ENCODE results near the gene ACTRT2. TPM values are rescaled to one million over a fixed set of nuclear protein-coding genes. Genes with fewer than 3 reads are reported as not detected.

The ACTRT2 gene
- total RNA-seq, 1 donor from 2014 or later: not detected

DNA sequence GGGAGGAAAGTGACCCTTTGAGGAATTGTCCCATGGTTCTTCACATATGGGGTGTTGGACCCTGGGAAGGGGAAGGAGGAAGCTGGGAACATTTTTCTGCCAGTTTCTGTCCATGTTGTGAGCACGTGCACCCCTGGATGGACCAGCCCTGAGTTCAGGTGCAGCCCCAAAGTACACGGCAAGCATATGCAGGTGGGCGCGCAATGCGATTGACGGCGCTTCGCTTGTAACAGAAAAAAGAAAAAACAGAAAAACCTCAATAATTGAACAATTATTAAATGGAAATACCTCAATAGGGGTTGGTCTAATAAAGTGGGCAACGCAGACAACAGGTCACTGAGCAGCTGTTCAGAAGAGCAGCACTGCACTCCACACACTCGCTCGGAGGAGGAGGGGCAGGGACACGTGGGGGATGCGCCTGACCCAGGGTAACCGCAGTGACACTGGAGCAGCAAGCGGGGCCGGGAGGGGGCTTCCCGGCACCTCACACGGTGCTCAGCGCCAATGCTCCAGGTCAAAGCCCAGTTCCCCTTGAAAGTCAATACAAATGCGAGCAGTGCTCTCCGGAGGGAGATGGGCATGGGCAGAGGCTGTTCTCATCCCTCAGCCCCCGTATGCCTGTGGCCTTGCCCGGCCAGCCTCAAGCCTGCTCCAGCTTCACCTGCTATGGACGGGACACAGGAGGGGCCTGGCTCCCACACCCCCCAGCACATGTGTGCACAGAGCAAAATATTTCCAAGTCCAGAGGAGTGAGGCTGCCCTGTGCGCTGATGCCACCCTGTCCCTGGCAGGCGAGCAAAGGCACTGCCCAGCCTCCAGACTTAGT is 6.6 kb upstream of the ACTRT2 start:
- Mint-ChIP-seq H3K4me3 (ENCODE audit: unreplicated experiment) (no peak overlapping the region), H3K9me3 (ENCODE audit: unreplicated experiment) (peaks cover 2% of the 10 kb centered on the region), H3K27ac (ENCODE audit: unreplicated experiment) (no peak overlapping the region), H3K36me3 (ENCODE audit: unreplicated experiment) (peaks cover 9% of the 10 kb centered on the region), H3K4me1 (ENCODE audit: low read depth, unreplicated experiment) (no peaks in the 10 kb centered on the region), H3K27me3 (ENCODE audit: unreplicated experiment) (peaks cover 4% of the 10 kb centered on the region)
- TF ChIP-seq, protein P1, sequence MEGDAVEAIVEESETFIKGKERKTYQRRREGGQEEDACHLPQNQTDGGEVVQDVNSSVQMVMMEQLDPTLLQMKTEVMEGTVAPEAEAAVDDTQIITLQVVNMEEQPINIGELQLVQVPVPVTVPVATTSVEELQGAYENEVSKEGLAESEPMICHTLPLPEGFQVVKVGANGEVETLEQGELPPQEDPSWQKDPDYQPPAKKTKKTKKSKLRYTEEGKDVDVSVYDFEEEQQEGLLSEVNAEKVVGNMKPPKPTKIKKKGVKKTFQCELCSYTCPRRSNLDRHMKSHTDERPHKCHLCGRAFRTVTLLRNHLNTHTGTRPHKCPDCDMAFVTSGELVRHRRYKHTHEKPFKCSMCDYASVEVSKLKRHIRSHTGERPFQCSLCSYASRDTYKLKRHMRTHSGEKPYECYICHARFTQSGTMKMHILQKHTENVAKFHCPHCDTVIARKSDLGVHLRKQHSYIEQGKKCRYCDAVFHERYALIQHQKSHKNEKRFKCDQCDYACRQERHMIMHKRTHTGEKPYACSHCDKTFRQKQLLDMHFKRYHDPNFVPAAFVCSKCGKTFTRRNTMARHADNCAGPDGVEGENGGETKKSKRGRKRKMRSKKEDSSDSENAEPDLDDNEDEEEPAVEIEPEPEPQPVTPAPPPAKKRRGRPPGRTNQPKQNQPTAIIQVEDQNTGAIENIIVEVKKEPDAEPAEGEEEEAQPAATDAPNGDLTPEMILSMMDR (IDR thresholded peaks at IDR 0.05; ENCODE audit: partially characterized antibody, unreplicated experiment): no peak
- DNase-seq: no peak

DNA sequence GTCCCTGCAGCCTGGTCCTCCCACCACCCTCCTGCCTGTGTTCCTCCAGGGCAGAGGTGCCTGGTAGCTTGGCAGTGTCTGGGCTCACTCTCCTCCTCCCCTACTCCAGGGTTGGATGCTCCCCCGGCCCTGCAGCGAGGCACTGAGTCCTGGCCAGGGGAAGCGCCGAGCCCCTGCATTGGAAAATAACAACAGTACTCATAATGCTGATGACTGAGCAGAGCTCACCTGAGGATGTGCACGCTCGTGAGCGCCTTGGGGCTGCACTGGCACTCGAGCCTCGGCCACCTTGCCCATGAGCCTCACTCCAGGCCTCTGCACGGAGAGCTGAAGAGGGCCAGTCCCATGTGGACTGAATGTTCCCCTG is 6.0 kb upstream of the ACTRT2 start:
- Mint-ChIP-seq H3K27ac (ENCODE audit: unreplicated experiment) (no peak overlapping the region), H3K9me3 (ENCODE audit: unreplicated experiment) (peaks cover 2% of the 10 kb centered on the region), H3K27me3 (ENCODE audit: unreplicated experiment) (peaks cover 4% of the 10 kb centered on the region), H3K4me1 (ENCODE audit: low read depth, unreplicated experiment) (no peaks in the 10 kb centered on the region), H3K4me3 (ENCODE audit: unreplicated experiment) (no peak overlapping the region), H3K36me3 (ENCODE audit: unreplicated experiment) (peaks cover 9% of the 10 kb centered on the region)
- TF ChIP-seq, protein P1 (IDR thresholded peaks at IDR 0.05; ENCODE audit: partially characterized antibody, unreplicated experiment): no peak
- no peak for DNase-seq

DNA sequence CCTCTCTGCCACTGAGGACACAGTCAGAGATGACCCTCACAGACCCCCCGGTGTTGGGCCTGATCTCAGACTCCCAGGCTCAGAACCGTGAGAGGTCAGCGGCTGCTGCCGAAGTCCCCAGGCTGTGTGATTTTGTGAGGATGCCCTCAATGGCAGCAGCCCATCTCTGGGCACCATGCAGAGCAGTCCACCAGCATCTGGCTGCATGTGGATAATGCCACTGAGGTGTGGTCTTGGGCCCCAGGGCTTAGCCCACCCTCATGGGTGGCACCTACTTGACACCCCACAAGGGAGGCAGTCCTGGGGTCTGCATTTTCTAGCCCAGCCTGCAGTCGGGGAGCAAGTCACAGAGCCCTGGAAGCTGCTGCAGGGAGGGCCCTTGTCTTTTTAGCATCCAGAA is 5.5 kb upstream of the ACTRT2 start:
- Mint-ChIP-seq H3K4me3 (ENCODE audit: unreplicated experiment) (no peak overlapping the region), H3K9me3 (ENCODE audit: unreplicated experiment) (peaks cover 2% of the 10 kb centered on the region), H3K27me3 (ENCODE audit: unreplicated experiment) (peaks cover 2% of the 10 kb centered on the region), H3K27ac (ENCODE audit: unreplicated experiment) (no peak overlapping the region), H3K4me1 (ENCODE audit: low read depth, unreplicated experiment) (no peaks in the 10 kb centered on the region), H3K36me3 (ENCODE audit: unreplicated experiment) (peaks cover 6% of the 10 kb centered on the region)
- TF ChIP-seq, protein P1 (IDR thresholded peaks at IDR 0.05; ENCODE audit: partially characterized antibody, unreplicated experiment): no peak
- no peak for DNase-seq

DNA sequence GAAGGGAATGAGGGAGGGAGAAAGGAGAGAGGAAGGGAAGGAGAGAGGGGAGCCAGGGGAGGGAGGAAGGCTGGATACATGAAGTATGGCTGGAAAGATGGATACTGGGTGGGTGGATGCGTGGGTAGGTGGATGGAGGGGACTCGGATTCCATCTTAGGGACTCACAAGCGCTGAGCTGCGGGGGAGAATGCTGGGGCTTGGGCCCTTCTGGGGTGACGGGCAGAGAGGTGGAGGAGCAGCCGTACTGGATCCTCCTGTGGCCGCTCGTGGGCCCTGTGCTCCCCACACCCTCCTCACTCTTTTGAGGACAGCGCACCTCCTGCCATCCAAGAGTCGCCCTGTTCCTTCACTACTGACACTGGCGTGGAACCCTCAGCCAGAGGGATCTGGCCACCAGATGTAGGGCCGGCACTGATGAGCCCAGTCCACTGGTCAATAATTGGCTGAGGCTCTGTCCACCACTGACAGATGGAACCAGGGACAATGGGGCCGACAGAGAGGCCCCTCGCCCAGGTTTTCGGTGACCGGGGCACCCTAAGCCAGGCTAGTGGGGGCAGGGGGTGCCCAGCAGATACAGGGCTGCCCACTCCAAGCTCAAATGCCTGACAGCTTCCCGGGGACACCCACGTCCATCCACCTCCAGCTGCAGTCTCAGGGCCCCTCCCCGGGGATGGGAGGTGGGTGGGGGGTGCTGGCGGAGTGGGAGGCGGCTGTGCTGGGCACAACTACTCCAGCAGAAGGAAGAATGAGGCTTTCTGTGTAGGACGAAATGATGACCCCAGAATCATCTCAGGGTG is 4.4 kb upstream of the ACTRT2 start:
- peaks cover 2% of the 10 kb centered on the region for H3K27me3 Mint-ChIP-seq (ENCODE audit: unreplicated experiment)
- DNase-seq: no peak
- H3K36me3 Mint-ChIP-seq (ENCODE audit: unreplicated experiment): no peaks in the 10 kb centered on the region
- H3K4me1 Mint-ChIP-seq (ENCODE audit: low read depth, unreplicated experiment): no peaks in the 10 kb centered on the region
- no peak overlapping the region for H3K4me3 Mint-ChIP-seq (ENCODE audit: unreplicated experiment)
- no peak overlapping the region for H3K27ac Mint-ChIP-seq (ENCODE audit: unreplicated experiment)
- peaks cover 4% of the 10 kb centered on the region for H3K9me3 Mint-ChIP-seq (ENCODE audit: unreplicated experiment)
- TF ChIP-seq, protein P1 (IDR thresholded peaks at IDR 0.05; ENCODE audit: partially characterized antibody, unreplicated experiment): no peak

Measured in glutamatergic neuron (in vitro differentiated cells).